ENCODE data around the gene IGFBP2.

Gene IGFBP2

GRCh38 chr2:216637472-216637871 is 4.3 kb downstream of the IGFBP2 start:
- no peak for DNase-seq (ENCODE audit: low spot score)

GRCh38 chr2:216643986-216644659 is 10.9 kb downstream of the IGFBP2 start:
- DNase-seq (ENCODE audit: low spot score) = no peak

- DNase-seq (ENCODE audit: low spot score) = no peak
These were observed 11.8 kb downstream of the IGFBP2 start for GRCh38 chr2:216644842-216645635.

GRCh38 chr2:216645636-216645950 is 12.4 kb downstream of the IGFBP2 start:
- no peak for DNase-seq (ENCODE audit: low spot score)

- DNase-seq (ENCODE audit: low spot score) = no peak
These were observed 12.9 kb downstream of the IGFBP2 start for GRCh38 chr2:216646116-216646515.

GRCh38 chr2:216648105-216648504 is 14.9 kb downstream of the IGFBP2 start:
- DNase-seq (ENCODE audit: low spot score) = peak; percentile 15

GRCh38 chr2:216649574-216649973 is 16.4 kb downstream of the IGFBP2 start:
- DNase-seq (ENCODE audit: low spot score) = no peak

- no peak for DNase-seq (ENCODE audit: low spot score)
These were observed 17.5 kb downstream of the IGFBP2 start for GRCh38 chr2:216650626-216651257.

GRCh38 chr2:216651351-216651881 is 18.2 kb downstream of the IGFBP2 start:
- peak; percentile 12 for DNase-seq (ENCODE audit: low spot score)

GRCh38 chr2:216652566-216652965 is 19.3 kb downstream of the IGFBP2 start:
- DNase-seq (ENCODE audit: low spot score) = no peak

- DNase-seq (ENCODE audit: low spot score) = no peak
These were observed 20.0 kb downstream of the IGFBP2 start for GRCh38 chr2:216653093-216653799.

- no peak for DNase-seq (ENCODE audit: low spot score)
These were observed 20.7 kb downstream of the IGFBP2 start for GRCh38 chr2:216653931-216654365.

- DNase-seq (ENCODE audit: low spot score) = no peak
These were observed 21.4 kb downstream of the IGFBP2 start for GRCh38 chr2:216654528-216655052.

- no peak for DNase-seq (ENCODE audit: low spot score)
These were observed 24.1 kb downstream of the IGFBP2 start for GRCh38 chr2:216657086-216657855.

- DNase-seq (ENCODE audit: low spot score) = no peak
These were observed 24.8 kb downstream of the IGFBP2 start for GRCh38 chr2:216657980-216658379.

- no peak for DNase-seq (ENCODE audit: low spot score)
These were observed 25.5 kb downstream of the IGFBP2 start for GRCh38 chr2:216658757-216659156.

GRCh38 chr2:216659276-216659675 is 26.1 kb downstream of the IGFBP2 start:
- DNase-seq (ENCODE audit: low spot score) = no peak

- DNase-seq (ENCODE audit: low spot score) = no peak
These were observed 27.3 kb downstream of the IGFBP2 start for GRCh38 chr2:216660496-216660895.

GRCh38 chr2:216661051-216661450 is 27.8 kb downstream of the IGFBP2 start:
- no peak for DNase-seq (ENCODE audit: low spot score)

GRCh38 chr2:216661639-216662375 is 28.6 kb downstream of the IGFBP2 start:
- DNase-seq (ENCODE audit: low spot score) = no peak

- no peak for DNase-seq (ENCODE audit: low spot score)
These were observed 29.9 kb downstream of the IGFBP2 start for GRCh38 chr2:216663106-216663505.
